ENCODE measurements around the gene CSF3. TPM values are rescaled to one million over a fixed set of nuclear protein-coding genes. Genes with fewer than 3 reads are reported as not detected.

The CSF3 gene
- total and polyA plus RNA-seq, 4 donors, result not detected

DNA sequence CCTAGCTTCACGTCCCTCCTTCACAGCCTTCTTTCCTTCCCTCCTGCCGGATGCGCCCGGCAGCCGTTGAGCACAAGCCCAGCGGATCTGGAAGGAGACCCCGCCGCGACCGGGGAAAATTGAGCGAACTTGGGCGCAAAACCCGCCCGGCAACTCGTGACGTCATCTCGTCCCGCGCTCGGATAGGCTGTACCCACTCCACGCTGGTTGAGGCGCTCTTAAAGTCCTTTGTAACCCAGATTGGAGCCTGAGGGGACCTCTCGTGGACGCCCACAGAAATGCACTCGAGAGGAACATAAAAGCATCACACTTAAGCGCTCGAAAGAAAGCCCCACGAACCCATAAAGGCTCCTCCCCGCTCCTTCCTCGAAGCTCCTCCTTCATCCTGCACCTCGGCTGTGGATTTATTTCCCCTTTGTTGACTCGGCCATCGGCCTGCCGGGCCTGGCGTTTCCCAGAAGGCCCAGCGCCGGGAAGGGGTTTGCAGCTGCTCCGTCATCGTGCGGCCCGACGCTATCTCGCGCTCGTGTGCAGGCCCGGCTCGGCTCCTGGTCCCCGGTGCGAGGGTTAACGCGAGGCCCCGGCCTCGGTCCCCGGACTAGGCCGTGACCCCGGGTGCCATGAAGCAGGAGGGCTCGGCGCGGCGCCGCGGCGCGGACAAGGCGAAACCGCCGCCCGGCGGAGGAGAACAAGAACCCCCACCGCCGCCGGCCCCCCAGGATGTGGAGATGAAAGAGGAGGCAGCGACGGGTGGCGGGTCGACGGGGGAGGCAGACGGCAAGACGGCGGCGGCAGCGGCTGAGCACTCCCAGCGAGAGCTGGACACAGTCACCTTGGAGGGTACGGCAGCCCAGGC, 34.7 kb upstream of the CSF3 start, which contains the start of gene PSMD3:
PSMD3 (plus strand) TSS at position 457 of the 856 bp plus-strand sequence; CDS start at position 621, 164 bp downstream.
- Histone ChIP-seq H3K27me3 (ENCODE audit: control insufficient read depth in 4 of 4, insufficient read depth in 4 of 4, low read length in 3 of 4) (no peaks in the 10 kb centered on the region), H3K36me3 (ENCODE audit: control insufficient read depth in 4 of 4, insufficient read depth in 3 of 4, low read depth in 1 of 4, low read length in 3 of 4) (peaks cover 9 to 16% (median 12%) of the 10 kb centered on the region in 4 donors), H3K27ac (ENCODE audit: low read depth in 1 of 2, low read length in 2 of 2) (peak within 1 kb of the TSS; percentile 85 to 86), H3K9ac (ENCODE audit: low read depth in 1 of 2, low read length in 2 of 2) (peak within 1 kb of the TSS; percentile 76 to 92), H3K4me3 (ENCODE audit: low read depth in 1 of 3, low read length in 3 of 3) (peak within 1 kb of the TSS; percentile 85 to 99 (median 86)), H3K9me3 (ENCODE audit: control insufficient read depth in 4 of 4, low read length in 3 of 4) (no peaks in the 10 kb centered on the region), H3K4me1 (ENCODE audit: control insufficient read depth in 4 of 4, insufficient read depth in 4 of 4, low read length in 3 of 4) (peaks cover 0 to 23% (median 20%) of the 10 kb centered on the region in 4 donors)
- WGBS, result under 1% methylated on average over 84 of the region's 84 CpGs
- DNase-seq (ENCODE audit: low spot score), result peak; percentile 98
- TF ChIP-seq TAF1 (conservative IDR thresholded peaks at IDR 0.05) (peak; percentile 69), HNF4A (conservative IDR thresholded peaks at IDR 0.05) (peak; percentile 57 to 59), HNF4G (IDR thresholded peaks at IDR 0.05) (no peak), RXRA (IDR thresholded peaks at IDR 0.05) (peak; percentile 70 to 71), YY1 (IDR thresholded peaks at IDR 0.05) (peak; percentile 94), FOXA1 (IDR thresholded peaks at IDR 0.05) (peak; percentile 91), NR2F2 (IDR thresholded peaks at IDR 0.05) (peak; percentile 38), SP1 (IDR thresholded peaks at IDR 0.05) (peak; percentile 89), JUND (IDR thresholded peaks at IDR 0.05) (peak; percentile 70 to 78), RAD21 (IDR thresholded peaks at IDR 0.05) (peak; percentile 96 to 98), GABPA (IDR thresholded peaks at IDR 0.05 in 1 of 2, conservative IDR thresholded peaks at IDR 0.05 in 1 of 2) (peak; percentile 9 to 75), EGR1 (IDR thresholded peaks at IDR 0.05; ENCODE audit: low read depth in 2 of 2) (peak in 1 of 2 donors; percentile 87), FOXA2 (IDR thresholded peaks at IDR 0.05) (peak; percentile 88)
- TF ChIP-seq, protein P1, sequence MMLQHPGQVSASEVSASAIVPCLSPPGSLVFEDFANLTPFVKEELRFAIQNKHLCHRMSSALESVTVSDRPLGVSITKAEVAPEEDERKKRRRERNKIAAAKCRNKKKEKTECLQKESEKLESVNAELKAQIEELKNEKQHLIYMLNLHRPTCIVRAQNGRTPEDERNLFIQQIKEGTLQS (IDR thresholded peaks at IDR 0.05), result no peak
- TF ChIP-seq, protein P2, sequence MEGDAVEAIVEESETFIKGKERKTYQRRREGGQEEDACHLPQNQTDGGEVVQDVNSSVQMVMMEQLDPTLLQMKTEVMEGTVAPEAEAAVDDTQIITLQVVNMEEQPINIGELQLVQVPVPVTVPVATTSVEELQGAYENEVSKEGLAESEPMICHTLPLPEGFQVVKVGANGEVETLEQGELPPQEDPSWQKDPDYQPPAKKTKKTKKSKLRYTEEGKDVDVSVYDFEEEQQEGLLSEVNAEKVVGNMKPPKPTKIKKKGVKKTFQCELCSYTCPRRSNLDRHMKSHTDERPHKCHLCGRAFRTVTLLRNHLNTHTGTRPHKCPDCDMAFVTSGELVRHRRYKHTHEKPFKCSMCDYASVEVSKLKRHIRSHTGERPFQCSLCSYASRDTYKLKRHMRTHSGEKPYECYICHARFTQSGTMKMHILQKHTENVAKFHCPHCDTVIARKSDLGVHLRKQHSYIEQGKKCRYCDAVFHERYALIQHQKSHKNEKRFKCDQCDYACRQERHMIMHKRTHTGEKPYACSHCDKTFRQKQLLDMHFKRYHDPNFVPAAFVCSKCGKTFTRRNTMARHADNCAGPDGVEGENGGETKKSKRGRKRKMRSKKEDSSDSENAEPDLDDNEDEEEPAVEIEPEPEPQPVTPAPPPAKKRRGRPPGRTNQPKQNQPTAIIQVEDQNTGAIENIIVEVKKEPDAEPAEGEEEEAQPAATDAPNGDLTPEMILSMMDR (IDR thresholded peaks at IDR 0.05; ENCODE audit: low read depth, low read length, missing input control), result peak; percentile 98
- TF ChIP-seq, protein P3, sequence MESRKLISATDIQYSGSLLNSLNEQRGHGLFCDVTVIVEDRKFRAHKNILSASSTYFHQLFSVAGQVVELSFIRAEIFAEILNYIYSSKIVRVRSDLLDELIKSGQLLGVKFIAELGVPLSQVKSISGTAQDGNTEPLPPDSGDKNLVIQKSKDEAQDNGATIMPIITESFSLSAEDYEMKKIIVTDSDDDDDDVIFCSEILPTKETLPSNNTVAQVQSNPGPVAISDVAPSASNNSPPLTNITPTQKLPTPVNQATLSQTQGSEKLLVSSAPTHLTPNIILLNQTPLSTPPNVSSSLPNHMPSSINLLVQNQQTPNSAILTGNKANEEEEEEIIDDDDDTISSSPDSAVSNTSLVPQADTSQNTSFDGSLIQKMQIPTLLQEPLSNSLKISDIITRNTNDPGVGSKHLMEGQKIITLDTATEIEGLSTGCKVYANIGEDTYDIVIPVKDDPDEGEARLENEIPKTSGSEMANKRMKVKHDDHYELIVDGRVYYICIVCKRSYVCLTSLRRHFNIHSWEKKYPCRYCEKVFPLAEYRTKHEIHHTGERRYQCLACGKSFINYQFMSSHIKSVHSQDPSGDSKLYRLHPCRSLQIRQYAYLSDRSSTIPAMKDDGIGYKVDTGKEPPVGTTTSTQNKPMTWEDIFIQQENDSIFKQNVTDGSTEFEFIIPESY (IDR thresholded peaks at IDR 0.05), result peak; percentile 81
- TF ChIP-seq, protein P4, sequence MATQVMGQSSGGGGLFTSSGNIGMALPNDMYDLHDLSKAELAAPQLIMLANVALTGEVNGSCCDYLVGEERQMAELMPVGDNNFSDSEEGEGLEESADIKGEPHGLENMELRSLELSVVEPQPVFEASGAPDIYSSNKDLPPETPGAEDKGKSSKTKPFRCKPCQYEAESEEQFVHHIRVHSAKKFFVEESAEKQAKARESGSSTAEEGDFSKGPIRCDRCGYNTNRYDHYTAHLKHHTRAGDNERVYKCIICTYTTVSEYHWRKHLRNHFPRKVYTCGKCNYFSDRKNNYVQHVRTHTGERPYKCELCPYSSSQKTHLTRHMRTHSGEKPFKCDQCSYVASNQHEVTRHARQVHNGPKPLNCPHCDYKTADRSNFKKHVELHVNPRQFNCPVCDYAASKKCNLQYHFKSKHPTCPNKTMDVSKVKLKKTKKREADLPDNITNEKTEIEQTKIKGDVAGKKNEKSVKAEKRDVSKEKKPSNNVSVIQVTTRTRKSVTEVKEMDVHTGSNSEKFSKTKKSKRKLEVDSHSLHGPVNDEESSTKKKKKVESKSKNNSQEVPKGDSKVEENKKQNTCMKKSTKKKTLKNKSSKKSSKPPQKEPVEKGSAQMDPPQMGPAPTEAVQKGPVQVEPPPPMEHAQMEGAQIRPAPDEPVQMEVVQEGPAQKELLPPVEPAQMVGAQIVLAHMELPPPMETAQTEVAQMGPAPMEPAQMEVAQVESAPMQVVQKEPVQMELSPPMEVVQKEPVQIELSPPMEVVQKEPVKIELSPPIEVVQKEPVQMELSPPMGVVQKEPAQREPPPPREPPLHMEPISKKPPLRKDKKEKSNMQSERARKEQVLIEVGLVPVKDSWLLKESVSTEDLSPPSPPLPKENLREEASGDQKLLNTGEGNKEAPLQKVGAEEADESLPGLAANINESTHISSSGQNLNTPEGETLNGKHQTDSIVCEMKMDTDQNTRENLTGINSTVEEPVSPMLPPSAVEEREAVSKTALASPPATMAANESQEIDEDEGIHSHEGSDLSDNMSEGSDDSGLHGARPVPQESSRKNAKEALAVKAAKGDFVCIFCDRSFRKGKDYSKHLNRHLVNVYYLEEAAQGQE (IDR thresholded peaks at IDR 0.05), result peak; percentile 91
- TF ChIP-seq, protein P5, sequence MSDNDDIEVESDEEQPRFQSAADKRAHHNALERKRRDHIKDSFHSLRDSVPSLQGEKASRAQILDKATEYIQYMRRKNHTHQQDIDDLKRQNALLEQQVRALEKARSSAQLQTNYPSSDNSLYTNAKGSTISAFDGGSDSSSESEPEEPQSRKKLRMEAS (IDR thresholded peaks at IDR 0.05), result peak; percentile 86

All from liver (tissue), 9 donors.